Measurements from ENCODE around the gene EED.

DNA sequence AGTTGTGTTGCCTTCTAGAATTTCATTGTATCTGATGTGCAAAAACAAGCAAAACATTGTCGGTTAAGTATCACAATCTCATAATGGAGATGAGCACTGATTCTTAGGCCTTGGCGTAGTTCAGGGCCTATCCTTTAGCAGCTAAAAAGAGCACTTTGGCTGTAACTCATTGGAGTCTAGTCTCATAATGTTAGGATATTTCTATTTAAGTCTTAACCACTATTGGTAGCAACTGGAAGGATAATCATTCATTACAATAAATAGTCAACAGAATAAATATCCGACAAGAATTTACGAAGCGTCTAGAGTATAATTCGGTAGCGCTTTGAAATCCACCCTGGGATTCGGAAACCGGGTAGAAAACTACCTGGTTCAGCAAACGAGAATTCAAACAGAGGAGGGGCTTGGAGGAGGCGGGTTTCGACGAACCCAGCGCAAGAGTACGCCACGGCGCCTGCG, 461 bp upstream of the EED start:
- TF ChIP-seq REST (IDR thresholded peaks at IDR 0.05; ENCODE audit: insufficient replicate concordance, low read depth) (no peak), CTCF (IDR thresholded peaks at IDR 0.05; ENCODE audit: insufficient read depth, low read length) (no peak), GABPA (IDR thresholded peaks at IDR 0.05; ENCODE audit: low read depth) (no peak)
